Measurements from ENCODE around the gene ZNF423.

ZNF423 gene

DNA sequence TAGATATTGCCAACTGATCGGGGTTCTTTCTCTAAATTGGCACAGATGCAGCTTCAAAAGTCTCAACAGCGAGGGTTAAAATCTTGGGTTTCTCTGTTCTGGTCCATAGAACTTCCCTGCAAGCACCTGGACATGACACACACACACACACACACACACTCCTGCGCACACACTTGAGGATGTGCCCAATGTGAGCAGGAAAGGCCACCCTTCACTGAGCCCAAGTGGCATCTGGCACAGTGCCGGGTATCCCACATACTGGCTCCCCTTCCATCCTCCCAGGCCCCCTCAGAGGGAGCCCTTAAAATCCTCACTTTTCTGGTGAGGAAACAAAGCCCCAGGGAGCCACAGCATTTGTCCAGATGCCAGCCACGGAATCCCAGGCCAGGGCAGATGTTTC is 55.5 kb downstream of the ZNF423 start:
- Mint-ChIP-seq H3K9me3 (no peaks in the 10 kb centered on the region), H3K36me3 (no peaks in the 10 kb centered on the region), H3K27ac (no peak overlapping the region), H3K4me3 (no peak overlapping the region), H3K27me3 (peaks cover 8% of the 10 kb centered on the region), H3K4me1 (peaks cover 6% of the 10 kb centered on the region)
- no peak for ATAC-seq

- no peak overlapping the region for H3K27ac Mint-ChIP-seq
- H3K27me3 Mint-ChIP-seq: peaks cover 16% of the 10 kb centered on the region
- H3K4me1 Mint-ChIP-seq: peaks cover 6% of the 10 kb centered on the region
- no peaks in the 10 kb centered on the region for H3K36me3 Mint-ChIP-seq
- H3K9me3 Mint-ChIP-seq: no peaks in the 10 kb centered on the region
- ATAC-seq: no peak
- H3K4me3 Mint-ChIP-seq: no peak overlapping the region
Observed at GRCh38 chr16:49799172-49799571, 56.7 kb downstream of the ZNF423 start.

GRCh38 chr16:49795513-49795912 is 60.4 kb downstream of the ZNF423 start:
- ATAC-seq: no peak
- Mint-ChIP-seq H3K4me1 (no peaks in the 10 kb centered on the region), H3K27me3 (peaks cover 21% of the 10 kb centered on the region), H3K9me3 (no peaks in the 10 kb centered on the region), H3K4me3 (no peak overlapping the region), H3K27ac (no peak overlapping the region), H3K36me3 (no peaks in the 10 kb centered on the region)

DNA sequence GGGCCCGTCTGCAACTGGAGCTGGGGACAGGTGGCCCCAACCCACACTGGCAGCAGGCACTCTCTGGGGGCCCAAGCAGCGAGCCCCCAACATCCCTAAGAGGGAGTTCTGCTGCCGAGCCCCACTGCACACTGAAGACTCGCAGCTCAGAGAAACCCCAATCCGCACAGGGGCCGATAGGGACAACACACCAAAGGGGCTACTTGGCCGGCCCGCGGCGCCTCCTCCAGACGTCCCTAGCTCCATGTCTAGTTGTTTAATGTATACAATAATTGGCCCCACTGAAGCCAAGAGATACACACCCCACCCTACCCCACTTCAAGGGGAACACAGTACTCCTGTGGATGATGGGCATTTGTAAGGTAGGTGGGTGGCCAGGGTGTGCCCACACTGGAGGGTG is 62.7 kb downstream of the ZNF423 start:
- H3K27me3 Mint-ChIP-seq: peaks cover 19% of the 10 kb centered on the region
- no peak overlapping the region for H3K4me3 Mint-ChIP-seq
- H3K4me1 Mint-ChIP-seq: no peaks in the 10 kb centered on the region
- no peak overlapping the region for H3K27ac Mint-ChIP-seq
- ATAC-seq: peak; percentile 10
- no peaks in the 10 kb centered on the region for H3K9me3 Mint-ChIP-seq
- H3K36me3 Mint-ChIP-seq: no peaks in the 10 kb centered on the region

- peaks cover 16% of the 10 kb centered on the region for H3K27me3 Mint-ChIP-seq
- no peak overlapping the region for H3K27ac Mint-ChIP-seq
Observed at GRCh38 chr16:49789616-49790015, 66.3 kb downstream of the ZNF423 start.

GRCh38 chr16:49788986-49789385 is 66.9 kb downstream of the ZNF423 start:
- no peaks in the 10 kb centered on the region for H3K4me1 Mint-ChIP-seq
- no peaks in the 10 kb centered on the region for H3K9me3 Mint-ChIP-seq
- H3K27me3 Mint-ChIP-seq: peaks cover 9% of the 10 kb centered on the region
- H3K4me3 Mint-ChIP-seq: no peak overlapping the region
- H3K36me3 Mint-ChIP-seq: no peaks in the 10 kb centered on the region
- no peak overlapping the region for H3K27ac Mint-ChIP-seq
- no peak for ATAC-seq

More at GRCh38 chr16:49789616-49790015, 66.3 kb downstream of the ZNF423 start:
- ATAC-seq: no peak
- Mint-ChIP-seq H3K4me3 (no peak overlapping the region), H3K9me3 (no peaks in the 10 kb centered on the region), H3K36me3 (no peaks in the 10 kb centered on the region), H3K4me1 (no peaks in the 10 kb centered on the region)

- Mint-ChIP-seq H3K27me3 (peaks cover 5% of the 10 kb centered on the region), H3K27ac (no peak overlapping the region), H3K9me3 (no peaks in the 10 kb centered on the region), H3K4me1 (no peaks in the 10 kb centered on the region), H3K4me3 (no peak overlapping the region), H3K36me3 (no peaks in the 10 kb centered on the region)
- no peak for ATAC-seq
Observed at GRCh38 chr16:49788572-49788971, 67.3 kb downstream of the ZNF423 start.

- Mint-ChIP-seq H3K9me3 (peaks cover 4% of the 10 kb centered on the region), H3K27ac (no peak overlapping the region), H3K4me1 (no peaks in the 10 kb centered on the region), H3K4me3 (no peak overlapping the region), H3K36me3 (no peaks in the 10 kb centered on the region), H3K27me3 (no peaks in the 10 kb centered on the region)
- ATAC-seq: no peak
Observed at GRCh38 chr16:49786926-49787557, 68.9 kb downstream of the ZNF423 start.

- peak; percentile 5 for ATAC-seq
- no peaks in the 10 kb centered on the region for H3K36me3 Mint-ChIP-seq
- no peaks in the 10 kb centered on the region for H3K27me3 Mint-ChIP-seq
- no peak overlapping the region for H3K4me3 Mint-ChIP-seq
- no peak overlapping the region for H3K27ac Mint-ChIP-seq
- H3K4me1 Mint-ChIP-seq: no peaks in the 10 kb centered on the region
- peaks cover 4% of the 10 kb centered on the region for H3K9me3 Mint-ChIP-seq
Observed at GRCh38 chr16:49785970-49786369, 69.9 kb downstream of the ZNF423 start.

- Mint-ChIP-seq H3K4me1 (no peaks in the 10 kb centered on the region), H3K27ac (no peak overlapping the region), H3K27me3 (no peaks in the 10 kb centered on the region), H3K9me3 (peaks cover 4% of the 10 kb centered on the region), H3K36me3 (no peaks in the 10 kb centered on the region), H3K4me3 (no peak overlapping the region)
- no peak for ATAC-seq
Observed at GRCh38 chr16:49782405-49782804, 73.5 kb downstream of the ZNF423 start.

GRCh38 chr16:49781401-49781800 is 74.5 kb downstream of the ZNF423 start:
- H3K36me3 Mint-ChIP-seq: no peaks in the 10 kb centered on the region
- ATAC-seq: no peak
- H3K4me1 Mint-ChIP-seq: no peaks in the 10 kb centered on the region
- H3K9me3 Mint-ChIP-seq: peaks cover 4% of the 10 kb centered on the region
- H3K27me3 Mint-ChIP-seq: no peaks in the 10 kb centered on the region
- no peak overlapping the region for H3K27ac Mint-ChIP-seq
- no peak overlapping the region for H3K4me3 Mint-ChIP-seq

- Mint-ChIP-seq H3K4me1 (no peaks in the 10 kb centered on the region), H3K4me3 (no peak overlapping the region), H3K27me3 (no peaks in the 10 kb centered on the region), H3K36me3 (no peaks in the 10 kb centered on the region), H3K27ac (no peak overlapping the region), H3K9me3 (peaks cover 4% of the 10 kb centered on the region)
- ATAC-seq: no peak
Observed at GRCh38 chr16:49780433-49780832, 75.5 kb downstream of the ZNF423 start.

GRCh38 chr16:49779979-49780378 is 75.9 kb downstream of the ZNF423 start:
- Mint-ChIP-seq H3K27ac (no peak overlapping the region), H3K36me3 (no peaks in the 10 kb centered on the region), H3K27me3 (no peaks in the 10 kb centered on the region), H3K9me3 (peaks cover 4% of the 10 kb centered on the region), H3K4me3 (no peak overlapping the region), H3K4me1 (no peaks in the 10 kb centered on the region)
- ATAC-seq: no peak

DNA sequence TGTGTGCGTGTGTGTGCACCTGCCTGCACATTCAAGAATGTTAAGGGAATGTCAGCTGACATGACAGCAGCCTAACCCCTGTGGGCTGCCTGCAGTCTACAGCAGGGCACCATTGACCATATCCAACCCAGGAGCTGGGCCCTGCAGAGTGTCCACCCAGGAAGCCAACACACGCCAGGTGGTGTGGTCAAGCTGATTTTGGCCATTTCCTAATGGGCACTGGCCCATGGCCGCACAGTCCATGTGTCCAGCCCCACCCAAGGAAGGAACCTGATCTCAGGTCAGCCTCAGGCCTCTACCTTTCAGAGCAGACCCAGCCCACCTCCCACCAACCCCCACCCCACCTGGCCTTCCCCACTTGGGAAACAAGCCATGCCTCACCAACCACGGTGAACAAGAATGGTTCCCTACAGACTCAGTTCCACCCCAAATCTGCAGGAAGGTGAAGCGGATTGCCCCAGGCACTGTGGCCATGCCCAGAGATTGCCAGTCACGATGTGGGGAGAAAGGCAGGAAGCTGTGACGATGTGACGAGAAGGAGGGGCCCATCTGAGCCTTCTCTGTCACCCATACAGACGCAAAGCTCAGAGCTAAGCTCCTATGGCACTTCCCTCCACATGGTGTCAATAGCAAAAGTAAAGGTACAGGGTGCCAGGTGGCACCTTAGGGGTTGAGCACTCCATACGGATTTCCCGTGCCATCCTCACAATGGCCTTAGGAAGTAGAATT is 77.5 kb downstream of the ZNF423 start:
- H3K9me3 Mint-ChIP-seq: peaks cover 4% of the 10 kb centered on the region
- H3K27me3 Mint-ChIP-seq: peaks cover 8% of the 10 kb centered on the region
- ATAC-seq: no peak
- H3K36me3 Mint-ChIP-seq: no peaks in the 10 kb centered on the region
- H3K4me1 Mint-ChIP-seq: no peaks in the 10 kb centered on the region
- H3K27ac Mint-ChIP-seq: no peak overlapping the region
- no peak overlapping the region for H3K4me3 Mint-ChIP-seq

DNA sequence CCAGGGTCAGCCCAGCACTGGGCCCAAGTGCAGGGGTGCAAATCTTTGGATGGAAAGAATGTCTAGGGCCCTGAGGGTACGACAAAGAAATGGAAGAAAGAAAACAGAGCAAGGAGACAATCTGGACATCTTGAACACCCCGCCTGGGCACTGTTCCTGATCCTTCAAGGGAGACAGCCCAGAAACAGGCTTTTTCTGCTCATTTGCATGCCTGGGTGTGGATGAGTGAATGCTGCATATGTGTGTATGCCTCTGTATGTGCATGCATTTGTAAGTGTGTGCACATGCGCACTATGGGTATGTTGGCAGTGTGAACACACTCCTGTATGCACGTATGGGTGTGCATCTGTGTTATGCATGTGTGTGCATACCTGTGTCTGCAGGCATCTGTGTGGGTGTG is 79.2 kb downstream of the ZNF423 start:
- Mint-ChIP-seq H3K36me3 (no peaks in the 10 kb centered on the region), H3K4me3 (no peak overlapping the region), H3K27me3 (peaks cover 8% of the 10 kb centered on the region), H3K9me3 (no peaks in the 10 kb centered on the region), H3K27ac (no peak overlapping the region), H3K4me1 (no peaks in the 10 kb centered on the region)
- no peak for ATAC-seq

DNA sequence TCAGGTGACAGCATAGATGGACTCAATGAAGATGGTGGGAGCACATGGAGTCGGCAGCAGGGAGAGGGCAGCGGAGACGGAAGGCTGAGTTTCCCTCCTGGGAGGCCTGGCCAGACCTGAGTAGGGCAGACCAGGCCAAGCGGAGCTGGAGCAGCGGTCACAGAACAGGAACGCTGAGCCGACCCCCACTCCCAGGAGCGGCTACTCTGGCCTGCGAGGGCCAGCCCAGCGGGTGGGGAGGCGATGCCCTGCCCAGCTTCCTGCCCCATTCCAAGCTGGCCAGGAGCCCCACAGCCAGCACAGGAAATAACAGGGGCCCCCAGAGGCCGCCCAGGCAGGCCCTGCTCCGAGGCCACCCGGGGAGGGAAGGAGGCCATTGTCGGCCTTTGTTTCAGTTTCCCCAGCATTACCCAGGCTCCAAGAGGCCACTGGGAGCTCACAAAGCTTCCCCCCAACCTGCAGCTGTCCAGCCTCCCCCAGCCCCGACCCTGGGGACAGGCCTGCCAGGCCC is 79.8 kb downstream of the ZNF423 start:
- Mint-ChIP-seq H3K27me3 (peaks cover 8% of the 10 kb centered on the region), H3K9me3 (no peaks in the 10 kb centered on the region), H3K36me3 (no peaks in the 10 kb centered on the region), H3K4me3 (no peak overlapping the region), H3K4me1 (no peaks in the 10 kb centered on the region), H3K27ac (no peak overlapping the region)
- ATAC-seq: no peak
